ENCODE measurements around the gene MUC5B. TPM values are rescaled to one million over a fixed set of nuclear protein-coding genes. Genes with fewer than 3 reads are reported as not detected.

Gene MUC5B
- total and polyA plus RNA-seq, 4 donors = 0.17 to 0.95 (median 0.50) TPM; not detected in 1

DNA sequence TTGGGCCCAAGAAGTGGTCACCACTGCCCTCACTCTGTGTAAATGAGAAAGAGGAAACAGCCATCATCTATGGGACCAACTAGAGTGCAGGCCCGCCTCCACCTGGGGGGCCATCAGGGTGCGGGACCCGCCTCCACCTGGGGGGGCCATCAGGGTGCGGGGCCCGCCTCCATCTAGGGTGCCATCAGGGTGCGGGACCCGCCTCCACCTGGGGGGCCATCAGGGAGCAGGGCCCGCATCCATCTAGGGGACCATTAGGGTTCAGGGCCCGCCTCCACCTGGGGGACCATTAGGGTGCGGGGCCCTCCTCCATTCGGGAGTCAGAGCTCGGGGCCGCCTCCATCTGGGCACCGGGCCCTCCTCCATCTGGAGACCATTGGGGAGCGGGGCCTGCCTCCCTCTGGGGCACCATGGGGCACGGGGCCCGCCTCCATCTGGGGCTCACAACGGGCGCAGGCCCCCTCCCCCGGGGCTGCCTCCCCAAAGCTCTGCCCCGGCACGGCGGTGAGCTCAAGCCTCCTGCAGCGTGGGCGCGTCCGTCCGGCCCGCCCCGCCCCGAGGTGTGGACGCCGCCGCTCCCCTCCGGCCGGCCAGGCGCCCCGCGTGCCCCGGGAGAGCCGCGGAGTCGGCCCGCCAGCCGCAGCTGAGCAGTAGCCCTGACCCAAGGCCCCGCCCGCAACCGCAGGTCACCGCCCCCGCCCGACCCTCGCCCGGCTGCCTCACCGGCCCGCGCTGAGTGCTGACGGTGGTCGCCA is 86.1 kb downstream of the MUC5B start:
- Histone ChIP-seq H3K4me3 (ENCODE audit: low read depth in 1 of 3, low read length in 3 of 3) (peak overlapping the region; percentile 42 to 90 (median 73)), H3K27me3 (ENCODE audit: control insufficient read depth in 4 of 4, insufficient read depth in 4 of 4, low read length in 3 of 4) (no peaks in the 10 kb centered on the region), H3K9ac (ENCODE audit: low read depth in 1 of 2, low read length in 2 of 2) (peak overlapping the region; percentile 69 to 79), H3K36me3 (ENCODE audit: control insufficient read depth in 4 of 4, insufficient read depth in 3 of 4, low read depth in 1 of 4, low read length in 3 of 4) (no peaks in the 10 kb centered on the region), H3K4me1 (ENCODE audit: control insufficient read depth in 4 of 4, insufficient read depth in 4 of 4, low read length in 3 of 4) (peaks cover 14 to 61% (median 39%) of the 10 kb centered on the region in 4 donors), H3K27ac (ENCODE audit: low read depth in 1 of 2, low read length in 2 of 2) (peak overlapping the region; percentile 86 to 89), H3K9me3 (ENCODE audit: control insufficient read depth in 4 of 4, low read length in 3 of 4) (peaks cover 0 to 3% (median 0%) of the 10 kb centered on the region in 4 donors)
- WGBS = 2% methylated on average over 58 of the region's 58 CpGs
- no peak for TF ChIP-seq HNF4A (conservative IDR thresholded peaks at IDR 0.05)
- TF ChIP-seq SP1 (IDR thresholded peaks at IDR 0.05) = no peak
- no peak for TF ChIP-seq GABPA (IDR thresholded peaks at IDR 0.05 in 1 of 2, conservative IDR thresholded peaks at IDR 0.05 in 1 of 2)
- TF ChIP-seq, protein P1, sequence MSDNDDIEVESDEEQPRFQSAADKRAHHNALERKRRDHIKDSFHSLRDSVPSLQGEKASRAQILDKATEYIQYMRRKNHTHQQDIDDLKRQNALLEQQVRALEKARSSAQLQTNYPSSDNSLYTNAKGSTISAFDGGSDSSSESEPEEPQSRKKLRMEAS (IDR thresholded peaks at IDR 0.05) = no peak
- TF ChIP-seq, protein P2, sequence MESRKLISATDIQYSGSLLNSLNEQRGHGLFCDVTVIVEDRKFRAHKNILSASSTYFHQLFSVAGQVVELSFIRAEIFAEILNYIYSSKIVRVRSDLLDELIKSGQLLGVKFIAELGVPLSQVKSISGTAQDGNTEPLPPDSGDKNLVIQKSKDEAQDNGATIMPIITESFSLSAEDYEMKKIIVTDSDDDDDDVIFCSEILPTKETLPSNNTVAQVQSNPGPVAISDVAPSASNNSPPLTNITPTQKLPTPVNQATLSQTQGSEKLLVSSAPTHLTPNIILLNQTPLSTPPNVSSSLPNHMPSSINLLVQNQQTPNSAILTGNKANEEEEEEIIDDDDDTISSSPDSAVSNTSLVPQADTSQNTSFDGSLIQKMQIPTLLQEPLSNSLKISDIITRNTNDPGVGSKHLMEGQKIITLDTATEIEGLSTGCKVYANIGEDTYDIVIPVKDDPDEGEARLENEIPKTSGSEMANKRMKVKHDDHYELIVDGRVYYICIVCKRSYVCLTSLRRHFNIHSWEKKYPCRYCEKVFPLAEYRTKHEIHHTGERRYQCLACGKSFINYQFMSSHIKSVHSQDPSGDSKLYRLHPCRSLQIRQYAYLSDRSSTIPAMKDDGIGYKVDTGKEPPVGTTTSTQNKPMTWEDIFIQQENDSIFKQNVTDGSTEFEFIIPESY (IDR thresholded peaks at IDR 0.05) = no peak
- TF ChIP-seq HNF4G (IDR thresholded peaks at IDR 0.05) = no peak
- TF ChIP-seq, protein P3, sequence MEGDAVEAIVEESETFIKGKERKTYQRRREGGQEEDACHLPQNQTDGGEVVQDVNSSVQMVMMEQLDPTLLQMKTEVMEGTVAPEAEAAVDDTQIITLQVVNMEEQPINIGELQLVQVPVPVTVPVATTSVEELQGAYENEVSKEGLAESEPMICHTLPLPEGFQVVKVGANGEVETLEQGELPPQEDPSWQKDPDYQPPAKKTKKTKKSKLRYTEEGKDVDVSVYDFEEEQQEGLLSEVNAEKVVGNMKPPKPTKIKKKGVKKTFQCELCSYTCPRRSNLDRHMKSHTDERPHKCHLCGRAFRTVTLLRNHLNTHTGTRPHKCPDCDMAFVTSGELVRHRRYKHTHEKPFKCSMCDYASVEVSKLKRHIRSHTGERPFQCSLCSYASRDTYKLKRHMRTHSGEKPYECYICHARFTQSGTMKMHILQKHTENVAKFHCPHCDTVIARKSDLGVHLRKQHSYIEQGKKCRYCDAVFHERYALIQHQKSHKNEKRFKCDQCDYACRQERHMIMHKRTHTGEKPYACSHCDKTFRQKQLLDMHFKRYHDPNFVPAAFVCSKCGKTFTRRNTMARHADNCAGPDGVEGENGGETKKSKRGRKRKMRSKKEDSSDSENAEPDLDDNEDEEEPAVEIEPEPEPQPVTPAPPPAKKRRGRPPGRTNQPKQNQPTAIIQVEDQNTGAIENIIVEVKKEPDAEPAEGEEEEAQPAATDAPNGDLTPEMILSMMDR (IDR thresholded peaks at IDR 0.05; ENCODE audit: low read depth, low read length, missing input control) = no peak
- no peak for TF ChIP-seq NR2F2 (IDR thresholded peaks at IDR 0.05)
- no peak for TF ChIP-seq JUND (IDR thresholded peaks at IDR 0.05)
- DNase-seq (ENCODE audit: low spot score) = no peak

DNA sequence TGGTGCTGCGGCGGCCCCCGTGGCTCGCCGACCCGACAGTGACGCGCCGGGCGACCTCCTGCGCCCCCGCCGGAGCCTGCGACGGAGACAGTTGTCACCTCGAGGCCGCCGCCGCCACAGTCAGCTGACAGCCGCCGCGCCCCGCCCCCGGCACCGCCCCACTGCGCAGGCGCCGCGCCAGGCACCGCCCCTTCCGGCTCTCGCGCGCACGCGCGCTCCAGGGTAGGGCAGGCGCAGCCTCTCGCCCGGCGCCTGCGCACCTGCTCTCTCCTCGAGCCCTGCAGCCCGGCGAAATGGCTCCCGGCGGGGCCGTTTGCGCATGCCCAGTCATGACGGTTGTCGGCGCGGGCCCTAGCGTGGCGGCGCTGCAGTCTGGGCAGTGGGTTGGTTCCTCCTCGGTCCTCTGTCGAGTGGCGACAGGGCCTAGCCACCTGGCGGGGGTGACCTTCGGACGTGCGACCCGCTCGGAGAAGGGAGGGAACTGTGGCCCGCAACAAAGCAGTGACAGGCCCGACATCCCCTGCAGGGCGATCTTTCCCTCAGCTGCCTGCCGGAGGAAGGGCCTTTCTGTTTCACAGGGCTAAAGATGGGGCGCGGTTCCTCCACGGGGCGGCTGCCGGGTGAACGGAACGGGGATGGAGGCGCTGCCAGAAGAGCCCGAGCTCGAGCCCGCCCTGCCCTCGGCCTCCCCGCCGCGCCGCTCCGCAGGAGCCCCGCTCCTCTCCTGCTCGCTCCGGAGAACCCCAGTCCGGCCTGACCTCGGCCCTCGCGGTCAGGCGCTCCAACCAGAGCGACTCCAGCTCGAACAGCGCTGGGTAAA is 86.8 kb downstream of the MUC5B start, which contains the start of gene TOLLIP:
TSS of gene TOLLIP (minus strand) at position 135 of the 820 bp plus-strand sequence. CDS start at position 1, 134 bp downstream.
- Histone ChIP-seq H3K4me3 (ENCODE audit: low read depth in 1 of 3, low read length in 3 of 3) (peak within 1 kb of the TSS; percentile 73 to 91 (median 90)), H3K9ac (ENCODE audit: low read depth in 1 of 2, low read length in 2 of 2) (peak within 1 kb of the TSS; percentile 79 to 91), H3K9me3 (ENCODE audit: control insufficient read depth in 4 of 4, low read length in 3 of 4) (peaks cover 0 to 3% (median 0%) of the 10 kb centered on the region in 4 donors), H3K27me3 (ENCODE audit: control insufficient read depth in 4 of 4, insufficient read depth in 4 of 4, low read length in 3 of 4) (no peaks in the 10 kb centered on the region), H3K27ac (ENCODE audit: low read depth in 1 of 2, low read length in 2 of 2) (peak within 1 kb of the TSS; percentile 86 to 89), H3K36me3 (ENCODE audit: control insufficient read depth in 4 of 4, insufficient read depth in 3 of 4, low read depth in 1 of 4, low read length in 3 of 4) (peaks cover 0 to under 1% (median 0%) of the 10 kb centered on the region in 4 donors), H3K4me1 (ENCODE audit: control insufficient read depth in 4 of 4, insufficient read depth in 4 of 4, low read length in 3 of 4) (peaks cover 14 to 53% (median 36%) of the 10 kb centered on the region in 4 donors)
- DNase-seq (ENCODE audit: low spot score) = peak; percentile 97
- WGBS = 3% methylated on average over 97 of the region's 97 CpGs
- TF ChIP-seq, protein P4, sequence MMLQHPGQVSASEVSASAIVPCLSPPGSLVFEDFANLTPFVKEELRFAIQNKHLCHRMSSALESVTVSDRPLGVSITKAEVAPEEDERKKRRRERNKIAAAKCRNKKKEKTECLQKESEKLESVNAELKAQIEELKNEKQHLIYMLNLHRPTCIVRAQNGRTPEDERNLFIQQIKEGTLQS (IDR thresholded peaks at IDR 0.05) = no peak
- TF ChIP-seq GABPA (IDR thresholded peaks at IDR 0.05 in 1 of 2, conservative IDR thresholded peaks at IDR 0.05 in 1 of 2) (peak in 1 of 2 donors; percentile 11), YY1 (IDR thresholded peaks at IDR 0.05) (peak; percentile 98), RXRA (IDR thresholded peaks at IDR 0.05) (no peak), TAF1 (conservative IDR thresholded peaks at IDR 0.05) (no peak), JUND (IDR thresholded peaks at IDR 0.05) (no peak), NR2F2 (IDR thresholded peaks at IDR 0.05) (no peak), RAD21 (IDR thresholded peaks at IDR 0.05) (peak; percentile 40 to 53), HNF4G (IDR thresholded peaks at IDR 0.05) (no peak), SP1 (IDR thresholded peaks at IDR 0.05) (peak; percentile 11), EGR1 (IDR thresholded peaks at IDR 0.05; ENCODE audit: low read depth in 2 of 2) (no peak)
- TF ChIP-seq, protein P2 (IDR thresholded peaks at IDR 0.05) = no peak
- TF ChIP-seq, protein P1 (IDR thresholded peaks at IDR 0.05) = no peak
- TF ChIP-seq, protein P5, sequence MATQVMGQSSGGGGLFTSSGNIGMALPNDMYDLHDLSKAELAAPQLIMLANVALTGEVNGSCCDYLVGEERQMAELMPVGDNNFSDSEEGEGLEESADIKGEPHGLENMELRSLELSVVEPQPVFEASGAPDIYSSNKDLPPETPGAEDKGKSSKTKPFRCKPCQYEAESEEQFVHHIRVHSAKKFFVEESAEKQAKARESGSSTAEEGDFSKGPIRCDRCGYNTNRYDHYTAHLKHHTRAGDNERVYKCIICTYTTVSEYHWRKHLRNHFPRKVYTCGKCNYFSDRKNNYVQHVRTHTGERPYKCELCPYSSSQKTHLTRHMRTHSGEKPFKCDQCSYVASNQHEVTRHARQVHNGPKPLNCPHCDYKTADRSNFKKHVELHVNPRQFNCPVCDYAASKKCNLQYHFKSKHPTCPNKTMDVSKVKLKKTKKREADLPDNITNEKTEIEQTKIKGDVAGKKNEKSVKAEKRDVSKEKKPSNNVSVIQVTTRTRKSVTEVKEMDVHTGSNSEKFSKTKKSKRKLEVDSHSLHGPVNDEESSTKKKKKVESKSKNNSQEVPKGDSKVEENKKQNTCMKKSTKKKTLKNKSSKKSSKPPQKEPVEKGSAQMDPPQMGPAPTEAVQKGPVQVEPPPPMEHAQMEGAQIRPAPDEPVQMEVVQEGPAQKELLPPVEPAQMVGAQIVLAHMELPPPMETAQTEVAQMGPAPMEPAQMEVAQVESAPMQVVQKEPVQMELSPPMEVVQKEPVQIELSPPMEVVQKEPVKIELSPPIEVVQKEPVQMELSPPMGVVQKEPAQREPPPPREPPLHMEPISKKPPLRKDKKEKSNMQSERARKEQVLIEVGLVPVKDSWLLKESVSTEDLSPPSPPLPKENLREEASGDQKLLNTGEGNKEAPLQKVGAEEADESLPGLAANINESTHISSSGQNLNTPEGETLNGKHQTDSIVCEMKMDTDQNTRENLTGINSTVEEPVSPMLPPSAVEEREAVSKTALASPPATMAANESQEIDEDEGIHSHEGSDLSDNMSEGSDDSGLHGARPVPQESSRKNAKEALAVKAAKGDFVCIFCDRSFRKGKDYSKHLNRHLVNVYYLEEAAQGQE (IDR thresholded peaks at IDR 0.05) = no peak

Measured in liver (tissue), 9 donors.